Endothelial cell of hepatic sinusoid (primary cell): ENCODE data around the gene IFI6.

ENCODE experiments used
- in situ Hi-C: cut with HindIII; loops from 2 replicates; pipeline ENCODE4 v1.10.0; 2017; ENCODE audit warnings: low sequenced_read_pairs

The IFI6 gene

DNA sequence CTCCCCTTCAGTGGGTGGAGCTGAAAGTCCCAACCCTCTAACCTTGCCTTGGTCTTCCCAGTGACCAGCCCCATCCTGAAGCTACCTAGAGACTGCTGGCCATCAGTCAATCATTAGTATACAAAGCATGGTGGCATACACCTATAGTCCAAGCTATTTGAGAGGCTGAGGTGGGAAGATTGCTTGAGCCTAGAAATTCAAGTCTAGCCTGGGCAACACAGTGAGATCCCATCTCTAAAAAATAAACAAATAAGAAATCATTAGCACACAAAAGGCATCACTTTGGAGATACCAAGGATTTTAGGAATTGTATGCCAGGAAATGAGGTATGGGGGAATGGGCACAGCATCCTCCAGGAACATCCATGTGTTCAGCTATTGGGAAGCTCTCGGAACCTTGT is 4.4 kb upstream of the IFI6 start:
- in situ Hi-C loops, result no loop called here

DNA sequence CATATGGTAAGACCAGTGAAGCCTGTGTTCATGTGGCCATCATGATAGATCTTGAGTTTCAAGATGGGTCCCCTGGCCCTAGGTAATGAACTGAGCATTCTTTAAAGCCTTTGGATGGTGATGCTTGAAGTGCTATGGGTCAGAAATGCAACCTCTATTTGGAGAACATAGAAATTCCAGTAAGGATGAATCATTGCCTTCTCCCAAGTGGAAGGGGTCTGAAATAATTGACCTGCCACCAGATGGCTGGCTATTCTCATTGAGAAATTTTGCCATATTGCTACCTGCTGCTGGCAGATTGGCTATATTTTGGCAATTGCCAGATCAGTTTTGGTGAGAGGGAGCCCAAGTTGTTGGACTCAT is 739 bp upstream of the IFI6 start:
- in situ Hi-C loops, result no loop called here

- in situ Hi-C loops, result loop anchor here (5.0 kb wide), 1 partner anchor 53 kb away; no protein-coding TSS in a partner anchor
Observed at GRCh38 chr1:27669876-27670275, 2.1 kb downstream of the IFI6 start.

DNA sequence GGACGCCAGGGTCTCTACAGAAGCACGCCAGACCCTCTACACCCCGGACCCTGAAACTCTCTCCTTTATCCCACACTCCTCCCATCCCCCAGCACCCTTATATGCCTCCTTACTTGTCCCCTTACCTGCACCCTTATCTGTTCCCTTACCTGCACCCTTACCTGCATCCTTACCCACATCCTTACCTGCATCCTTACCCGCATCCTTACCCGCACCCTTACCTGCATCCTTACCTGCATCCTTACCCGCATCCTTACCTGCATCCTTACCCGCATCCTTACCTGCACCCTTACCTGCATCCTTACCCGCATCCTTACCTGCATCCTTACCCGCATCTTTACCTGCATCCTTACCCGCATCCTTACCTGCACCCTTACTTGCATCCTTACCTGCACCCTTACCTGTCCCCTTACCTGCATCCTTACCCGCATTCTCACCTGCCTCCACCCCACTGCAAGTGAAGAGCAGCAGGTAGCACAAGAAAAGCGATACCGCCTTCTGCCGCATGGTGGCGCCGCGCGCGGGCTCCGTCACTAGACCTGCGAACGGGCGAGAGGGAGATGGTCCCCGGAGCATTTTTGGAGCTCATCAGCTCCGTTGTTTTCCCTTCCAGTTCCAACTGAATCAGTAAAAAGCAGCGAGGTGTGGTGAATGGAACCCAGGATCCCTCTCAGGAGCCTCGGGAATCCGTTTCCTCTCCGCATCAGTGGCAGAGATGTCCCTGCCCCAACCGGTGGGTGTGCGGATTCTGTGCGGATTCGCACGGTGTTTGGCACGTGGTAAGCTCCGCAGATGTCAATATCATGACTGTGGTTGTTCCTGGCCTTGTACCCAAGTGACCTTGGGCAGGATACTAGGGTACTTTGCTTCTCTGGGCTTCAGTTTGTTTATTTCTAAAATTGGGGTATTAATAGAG is 2.9 kb downstream of the IFI6 start:
- in situ Hi-C loops, result loop anchor here (5.0 kb wide), 1 partner anchor 52 kb away; no protein-coding TSS in a partner anchor

- in situ Hi-C loops, result loop anchor here (5.0 kb wide), 1 partner anchor 51 kb away; no protein-coding TSS in a partner anchor
Observed at GRCh38 chr1:27668121-27668807, 3.7 kb downstream of the IFI6 start.

DNA sequence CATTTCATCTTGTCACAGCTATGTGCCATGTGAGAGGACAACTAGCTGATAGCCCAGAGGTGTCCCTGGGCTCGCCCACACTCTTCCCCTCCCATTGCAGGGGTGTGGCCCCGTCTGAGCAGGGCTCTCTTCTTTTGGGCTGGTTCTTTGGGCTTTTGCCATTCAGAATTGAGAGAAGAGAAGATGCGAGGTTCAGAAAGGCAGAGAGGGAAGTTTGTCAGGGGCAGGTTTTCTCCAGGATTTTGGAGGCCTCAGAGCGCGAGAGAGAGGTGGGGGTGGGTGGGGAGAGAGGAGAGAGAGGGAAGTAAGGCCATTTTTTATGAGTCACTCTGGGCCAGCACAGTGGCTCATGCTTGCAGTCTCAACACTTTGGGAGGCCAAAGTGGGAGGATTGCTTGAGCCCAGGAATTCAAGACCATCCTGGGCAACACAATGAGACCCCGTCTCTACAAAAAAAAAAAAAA is 5.2 kb downstream of the IFI6 start:
- in situ Hi-C loops, result loop anchor here (5.0 kb wide), 1 partner anchor 50 kb away; no protein-coding TSS in a partner anchor

- in situ Hi-C loops, result loop anchor here (5.0 kb wide), 1 partner anchor 49 kb away; no protein-coding TSS in a partner anchor
Observed at GRCh38 chr1:27666294-27666693, 5.7 kb downstream of the IFI6 start.

DNA sequence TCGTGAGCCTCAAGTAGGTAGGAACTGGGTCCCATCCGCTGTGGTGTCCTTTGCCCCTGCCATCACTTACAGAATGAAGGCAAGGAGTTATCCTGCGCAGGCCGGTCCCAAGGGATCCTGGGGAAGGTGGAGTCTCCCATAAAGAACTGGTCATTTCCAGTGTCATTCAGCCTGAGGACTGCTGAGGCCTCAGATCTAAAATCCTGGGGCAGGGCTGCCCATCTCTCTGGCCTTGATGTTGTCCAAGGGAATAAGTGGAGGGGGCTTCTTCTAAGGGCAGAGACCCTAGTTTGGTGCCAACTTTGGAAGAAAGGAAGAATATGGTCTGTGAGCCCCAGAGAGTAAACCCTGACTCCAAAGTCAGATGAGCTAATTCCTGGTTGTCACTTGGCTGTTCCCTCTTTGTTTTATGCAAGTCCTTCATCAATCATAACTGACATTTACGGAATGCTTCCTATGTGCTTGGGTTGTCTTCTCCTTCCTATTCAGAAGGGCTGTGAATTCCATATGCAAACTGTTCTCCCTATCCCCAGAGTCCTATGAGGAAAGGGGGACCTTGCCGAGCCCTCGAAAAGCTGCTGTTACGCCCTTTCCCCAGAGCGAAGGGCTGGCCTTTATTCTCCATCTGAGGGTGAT is 6.9 kb downstream of the IFI6 start:
- in situ Hi-C loops, result loop anchor here (5.0 kb wide), 1 partner anchor 48 kb away; no protein-coding TSS in a partner anchor

- in situ Hi-C loops, result no loop called here
Observed at GRCh38 chr1:27664291-27664690, 7.7 kb downstream of the IFI6 start.

DNA sequence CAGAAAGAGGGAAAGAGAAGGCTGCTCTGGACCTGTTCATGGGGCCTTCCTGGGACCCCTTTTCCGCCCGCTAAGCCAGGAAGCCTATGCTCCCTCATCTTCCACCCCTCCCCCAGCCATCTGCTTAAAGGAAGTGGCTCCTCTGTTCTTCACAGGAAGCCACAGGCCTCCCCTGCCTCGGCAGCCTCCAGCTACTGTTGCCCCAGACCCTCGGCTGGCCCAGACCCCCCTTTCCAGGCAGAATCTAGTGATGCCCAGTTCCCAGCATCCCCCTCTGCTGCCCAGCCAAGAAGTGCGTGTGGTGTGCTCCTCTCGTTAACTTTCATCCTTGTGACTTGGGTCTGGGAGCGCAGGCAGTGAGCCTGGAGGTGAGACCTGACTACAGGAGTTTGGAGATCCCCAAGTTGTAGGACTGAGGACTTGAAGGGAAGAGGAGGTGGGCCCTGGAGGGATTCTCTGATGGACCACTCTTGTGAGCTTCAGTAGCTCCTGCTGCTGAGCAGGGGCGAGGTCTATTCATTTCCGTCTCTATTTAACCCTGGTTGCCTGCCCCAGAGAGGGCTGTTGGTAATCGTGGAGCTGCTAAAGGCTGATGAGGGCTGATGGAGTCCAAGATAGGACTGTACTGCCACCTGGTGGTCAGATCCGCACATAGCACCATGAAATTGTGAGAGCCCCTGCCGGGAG is 9.1 kb downstream of the IFI6 start:
- in situ Hi-C loops, result no loop called here

GRCh38 chr1:27662261-27662660 is 9.7 kb downstream of the IFI6 start:
- in situ Hi-C loops, result no loop called here

DNA sequence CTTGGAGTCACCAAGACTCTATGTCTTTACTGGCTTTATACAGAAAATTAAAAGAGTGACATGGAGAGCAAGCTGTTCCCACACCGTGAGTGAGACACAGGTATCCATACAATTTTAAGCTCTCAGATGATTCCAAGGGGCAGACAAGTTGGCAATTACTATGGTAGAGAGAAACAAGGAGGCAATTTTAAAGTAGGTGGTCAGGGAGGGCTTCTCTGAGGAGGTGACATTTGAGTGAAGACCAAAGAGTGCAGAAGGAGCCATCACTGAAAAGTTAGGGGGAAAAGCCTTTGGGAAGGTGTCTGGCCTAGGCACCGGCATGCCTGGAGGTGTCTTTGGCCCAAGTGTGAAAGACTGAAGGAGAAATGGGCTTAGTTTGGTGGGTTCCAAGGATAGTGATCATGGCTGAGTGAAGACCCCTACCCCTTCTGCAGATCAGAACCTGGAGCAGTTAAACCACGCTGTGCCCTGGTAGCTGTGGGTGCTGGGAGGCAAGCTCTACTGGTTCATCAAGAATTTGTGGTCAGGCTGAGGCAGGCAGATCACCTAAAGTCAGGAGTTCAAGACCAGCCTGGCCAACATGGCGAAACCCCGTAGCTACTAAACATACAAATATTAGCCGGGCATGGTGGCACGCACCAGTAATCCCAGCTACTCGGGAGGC is 10.4 kb downstream of the IFI6 start:
- in situ Hi-C loops, result no loop called here

DNA sequence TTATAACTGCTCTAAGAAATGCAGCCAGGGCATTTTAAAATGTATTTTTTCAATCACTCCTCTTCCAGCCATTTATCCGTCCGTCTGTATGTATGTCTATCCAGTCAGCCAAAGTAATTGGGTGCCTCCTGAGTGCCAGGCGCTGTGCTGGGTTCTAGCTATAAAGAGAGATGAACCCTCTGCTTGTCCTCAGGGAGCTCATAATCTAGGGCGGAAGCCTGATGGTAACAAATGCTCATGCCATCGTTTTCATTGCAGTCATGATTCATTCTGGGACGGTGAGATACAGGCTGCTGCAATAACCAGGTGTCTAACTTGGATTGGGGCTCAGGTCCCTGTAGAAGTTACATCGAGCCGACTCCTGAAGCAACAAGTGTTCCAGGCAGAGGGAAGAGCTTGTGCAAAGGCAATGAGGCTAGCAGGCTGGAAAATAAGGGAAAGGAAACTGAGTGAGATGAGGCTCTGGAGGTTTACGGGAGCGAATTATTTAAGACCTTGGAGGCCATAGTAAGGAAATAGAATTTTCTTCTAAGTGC is 11.6 kb downstream of the IFI6 start:
- in situ Hi-C loops, result no loop called here

DNA sequence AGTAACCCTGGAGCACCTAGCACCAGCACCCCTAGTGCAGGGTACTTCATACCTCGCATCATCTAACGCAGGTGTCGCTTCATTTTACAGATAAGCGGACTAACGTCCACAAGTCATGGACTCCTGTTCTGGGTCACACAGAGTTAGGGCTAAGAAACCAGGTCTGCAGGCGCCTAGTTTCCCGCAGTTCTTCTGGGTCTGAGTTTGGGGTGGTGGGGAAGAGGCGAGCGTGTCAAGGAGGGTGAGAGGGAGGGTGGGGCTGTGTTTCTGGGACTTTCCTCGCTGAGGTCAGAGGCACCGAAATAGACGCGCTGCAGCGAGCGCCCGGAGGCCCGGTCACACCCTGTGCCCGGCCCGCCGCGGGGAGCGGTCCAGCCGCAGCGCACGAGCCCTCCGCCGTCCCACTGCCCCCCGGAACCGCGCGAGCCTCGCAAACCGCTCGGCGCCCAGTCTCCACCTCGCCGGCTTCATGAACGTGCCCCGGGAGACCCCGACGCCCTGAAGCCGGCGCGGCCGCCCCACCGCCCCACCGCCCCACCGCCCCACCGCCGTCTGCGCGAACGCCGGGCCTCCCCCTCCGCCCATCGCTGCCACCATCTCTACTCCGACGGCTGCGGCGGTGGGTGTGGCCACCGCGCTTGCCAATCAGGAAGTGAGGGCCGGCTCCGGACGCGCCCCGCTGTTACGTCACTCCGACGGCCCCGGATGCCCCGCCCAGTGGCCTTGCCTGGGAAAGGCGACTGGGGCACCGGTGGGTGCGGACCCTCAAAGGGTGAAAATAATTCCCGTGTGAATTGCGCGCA is 12.3 kb downstream of the IFI6 start:
- in situ Hi-C loops, result no loop called here

GRCh38 chr1:27658951-27659496 is 13.0 kb downstream of the IFI6 start:
- in situ Hi-C loops, result no loop called here

GRCh38 chr1:27656157-27656893 is 15.7 kb downstream of the IFI6 start:
- in situ Hi-C loops, result no loop called here

GRCh38 chr1:27655151-27655937 is 16.6 kb downstream of the IFI6 start:
- in situ Hi-C loops, result no loop called here
